ENCODE measurements around the gene STOM. TPM values are rescaled to one million over a fixed set of nuclear protein-coding genes. Genes with fewer than 3 reads are reported as not detected.

Gene STOM
- total RNA-seq, 1 experiment from 2014 or later: 22.4 TPM

DNA sequence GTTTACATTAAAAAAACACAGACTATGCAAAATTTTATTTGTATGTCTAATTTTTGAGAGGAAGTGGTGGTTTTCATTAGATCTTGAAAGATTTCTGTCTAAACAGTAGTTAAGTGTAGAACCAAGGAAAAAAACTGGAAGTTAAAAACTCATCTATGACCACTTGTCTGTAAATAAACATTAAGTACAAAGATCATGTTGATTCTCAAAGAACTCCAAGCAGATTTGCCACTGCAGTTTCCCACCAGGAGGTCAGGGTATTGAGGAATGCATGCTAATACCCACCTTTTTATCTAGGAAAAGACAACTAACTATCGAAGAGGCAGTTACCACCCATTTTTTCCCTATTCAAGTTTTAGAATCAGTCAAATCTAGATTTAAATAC, 1.9 kb downstream of the STOM start:
- no peak overlapping the region for H3K4me3 ChIP-seq (replicated peaks in 1 of 2; ENCODE audit: low read depth in 1 of 2, low read length in 2 of 2)
- ChIA-PET RAD21 (ENCODE audit: low non-redundant PET in 1 of 2, low total read pairs in 2 of 2, uncharacterized antibody in 2 of 2, unreplicated experiment in 2 of 2) (no interaction called here), POLR2A (no interaction called here)

More for the DNA sequence above, 1.9 kb downstream of the STOM start:
- Histone ChIP-seq H3K27ac (ENCODE audit: low read depth, low read length) (no peak overlapping the region), H3K79me2 (ENCODE audit: insufficient read depth, low read length) (no peaks in the 10 kb centered on the region), H3K4me1 (ENCODE audit: control insufficient read depth in 1 of 2, insufficient read depth in 2 of 2, low read length in 2 of 2) (peaks cover 0 to 18% of the 10 kb centered on the region in 2 experiments; a peak in 1 of 4 replicates), H3K9me2 (ENCODE audit: insufficient read depth) (no peaks in the 10 kb centered on the region), H3K36me3 (ENCODE audit: control insufficient read depth in 1 of 2, insufficient read depth in 2 of 2, low read length in 2 of 2) (no peaks in the 10 kb centered on the region), H3K9me3 (ENCODE audit: control insufficient read depth in 1 of 2, insufficient read depth in 1 of 2, low read depth in 1 of 2, low read length in 2 of 2) (no peaks in the 10 kb centered on the region), H3K27me3 (ENCODE audit: insufficient read depth, low read length) (no peaks in the 10 kb centered on the region), H3K4me2 (ENCODE audit: low read length) (no peak overlapping the region), H2AFZ (ENCODE audit: low read depth, low read length, poor library complexity, severe bottlenecking) (no peak overlapping the region), H4K20me1 (ENCODE audit: insufficient read depth) (no peaks in the 10 kb centered on the region), H3K9ac (ENCODE audit: low read length) (no peak overlapping the region)
- ATAC-seq (no peak), DNase-seq (ENCODE audit: low read depth, low spot score) (no peak)
- CTCF ChIA-PET: interaction anchor here (0.8 kb wide), 1 partner anchor 48 kb away, joined by 3 read pairs; no protein-coding TSS in a partner anchor
- TF ChIP-seq, protein P1, sequence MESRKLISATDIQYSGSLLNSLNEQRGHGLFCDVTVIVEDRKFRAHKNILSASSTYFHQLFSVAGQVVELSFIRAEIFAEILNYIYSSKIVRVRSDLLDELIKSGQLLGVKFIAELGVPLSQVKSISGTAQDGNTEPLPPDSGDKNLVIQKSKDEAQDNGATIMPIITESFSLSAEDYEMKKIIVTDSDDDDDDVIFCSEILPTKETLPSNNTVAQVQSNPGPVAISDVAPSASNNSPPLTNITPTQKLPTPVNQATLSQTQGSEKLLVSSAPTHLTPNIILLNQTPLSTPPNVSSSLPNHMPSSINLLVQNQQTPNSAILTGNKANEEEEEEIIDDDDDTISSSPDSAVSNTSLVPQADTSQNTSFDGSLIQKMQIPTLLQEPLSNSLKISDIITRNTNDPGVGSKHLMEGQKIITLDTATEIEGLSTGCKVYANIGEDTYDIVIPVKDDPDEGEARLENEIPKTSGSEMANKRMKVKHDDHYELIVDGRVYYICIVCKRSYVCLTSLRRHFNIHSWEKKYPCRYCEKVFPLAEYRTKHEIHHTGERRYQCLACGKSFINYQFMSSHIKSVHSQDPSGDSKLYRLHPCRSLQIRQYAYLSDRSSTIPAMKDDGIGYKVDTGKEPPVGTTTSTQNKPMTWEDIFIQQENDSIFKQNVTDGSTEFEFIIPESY (IDR thresholded peaks at IDR 0.05; ENCODE audit: extremely low read depth, insufficient replicate concordance, low read length): no peak
- TF ChIP-seq RAD21 (IDR thresholded peaks at IDR 0.05; ENCODE audit: low read depth) (no peak), ELF1 (IDR thresholded peaks at IDR 0.05; ENCODE audit: borderline replicate concordance, low read depth) (no peak), YY1 (IDR thresholded peaks at IDR 0.05; ENCODE audit: extremely low read depth, insufficient replicate concordance, low read depth, low read length) (no peak), TCF7L2 (IDR thresholded peaks at IDR 0.05; ENCODE audit: borderline replicate concordance, extremely low read depth, insufficient read depth, insufficient read length) (no peak)
- TF ChIP-seq, protein P2, sequence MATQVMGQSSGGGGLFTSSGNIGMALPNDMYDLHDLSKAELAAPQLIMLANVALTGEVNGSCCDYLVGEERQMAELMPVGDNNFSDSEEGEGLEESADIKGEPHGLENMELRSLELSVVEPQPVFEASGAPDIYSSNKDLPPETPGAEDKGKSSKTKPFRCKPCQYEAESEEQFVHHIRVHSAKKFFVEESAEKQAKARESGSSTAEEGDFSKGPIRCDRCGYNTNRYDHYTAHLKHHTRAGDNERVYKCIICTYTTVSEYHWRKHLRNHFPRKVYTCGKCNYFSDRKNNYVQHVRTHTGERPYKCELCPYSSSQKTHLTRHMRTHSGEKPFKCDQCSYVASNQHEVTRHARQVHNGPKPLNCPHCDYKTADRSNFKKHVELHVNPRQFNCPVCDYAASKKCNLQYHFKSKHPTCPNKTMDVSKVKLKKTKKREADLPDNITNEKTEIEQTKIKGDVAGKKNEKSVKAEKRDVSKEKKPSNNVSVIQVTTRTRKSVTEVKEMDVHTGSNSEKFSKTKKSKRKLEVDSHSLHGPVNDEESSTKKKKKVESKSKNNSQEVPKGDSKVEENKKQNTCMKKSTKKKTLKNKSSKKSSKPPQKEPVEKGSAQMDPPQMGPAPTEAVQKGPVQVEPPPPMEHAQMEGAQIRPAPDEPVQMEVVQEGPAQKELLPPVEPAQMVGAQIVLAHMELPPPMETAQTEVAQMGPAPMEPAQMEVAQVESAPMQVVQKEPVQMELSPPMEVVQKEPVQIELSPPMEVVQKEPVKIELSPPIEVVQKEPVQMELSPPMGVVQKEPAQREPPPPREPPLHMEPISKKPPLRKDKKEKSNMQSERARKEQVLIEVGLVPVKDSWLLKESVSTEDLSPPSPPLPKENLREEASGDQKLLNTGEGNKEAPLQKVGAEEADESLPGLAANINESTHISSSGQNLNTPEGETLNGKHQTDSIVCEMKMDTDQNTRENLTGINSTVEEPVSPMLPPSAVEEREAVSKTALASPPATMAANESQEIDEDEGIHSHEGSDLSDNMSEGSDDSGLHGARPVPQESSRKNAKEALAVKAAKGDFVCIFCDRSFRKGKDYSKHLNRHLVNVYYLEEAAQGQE (IDR thresholded peaks at IDR 0.05; ENCODE audit: low read depth): no peak
- BruUV-seq (replicated peaks): no TSS peak
- intact Hi-C loops (cut with micrococcal nuclease): no loop called here

All from HCT116 (cell line).